ENCODE data around the gene WNT3A. TPM values are rescaled to one million over a fixed set of nuclear protein-coding genes. Genes with fewer than 3 reads are reported as not detected.

The WNT3A gene
- total RNA-seq, 4 donors from 2014 or later: 1.9 to 4.1 (median 3.5) TPM

- TF ChIP-seq CTCF (IDR thresholded peaks at IDR 0.05) (no peak), POLR2A (IDR thresholded peaks at IDR 0.05) (no peak)
Measured at GRCh38 chr1:228039986-228040385, 33.2 kb downstream of the WNT3A start.

GRCh38 chr1:228041316-228041715, 34.5 kb downstream of the WNT3A start:
- intact Hi-C loops (cut with DNase I; ENCODE audit: low total_unique reads): no loop called here
- TF ChIP-seq POLR2A (IDR thresholded peaks at IDR 0.05) (no peak), CTCF (IDR thresholded peaks at IDR 0.05) (no peak)
- WGBS, 2 donors: 87 to 89% methylated on average over 2 of the region's 2 CpGs
- no peak overlapping the region for H3K4me3 ChIP-seq (ENCODE audit: low read depth, poor library complexity, severe bottlenecking)
- no peak for DNase-seq (ENCODE audit: low spot score in 2 of 2)

More at GRCh38 chr1:228039986-228040385, 33.2 kb downstream of the WNT3A start:
- H3K4me3 ChIP-seq (ENCODE audit: low read depth, poor library complexity, severe bottlenecking): no peak overlapping the region
- intact Hi-C loops (cut with DNase I; ENCODE audit: low total_unique reads): no loop called here
- WGBS, 2 donors: 81 to 92% methylated on average over 2 to 3 of the region's 3 CpGs
- DNase-seq (ENCODE audit: low spot score in 2 of 2): no peak

- TF ChIP-seq CTCF (IDR thresholded peaks at IDR 0.05) (no peak), POLR2A (IDR thresholded peaks at IDR 0.05) (no peak)
- DNase-seq (ENCODE audit: low spot score in 2 of 2): no peak
- intact Hi-C loops (cut with DNase I; ENCODE audit: low total_unique reads): no loop called here
- no peak overlapping the region for H3K4me3 ChIP-seq (ENCODE audit: low read depth, poor library complexity, severe bottlenecking)
Measured at GRCh38 chr1:228042508-228042907, 35.7 kb downstream of the WNT3A start.

GRCh38 chr1:228043281-228043848, 36.6 kb downstream of the WNT3A start:
- intact Hi-C loops (cut with DNase I; ENCODE audit: low total_unique reads): no loop called here
- 54 to 64% methylated on average over 7 of the region's 7 CpGs for WGBS, 2 donors
- TF ChIP-seq POLR2A (IDR thresholded peaks at IDR 0.05) (no peak), CTCF (IDR thresholded peaks at IDR 0.05) (no peak)
- no peak for DNase-seq (ENCODE audit: low spot score in 2 of 2)
- H3K4me3 ChIP-seq (ENCODE audit: low read depth, poor library complexity, severe bottlenecking): no peak overlapping the region

- no peak overlapping the region for H3K4me3 ChIP-seq (ENCODE audit: low read depth, poor library complexity, severe bottlenecking)
- WGBS, 2 donors: 57 to 79% methylated on average over 2 to 3 of the region's 3 CpGs
- no peak for TF ChIP-seq CTCF (IDR thresholded peaks at IDR 0.05)
- TF ChIP-seq POLR2A (IDR thresholded peaks at IDR 0.05): no peak
- DNase-seq (ENCODE audit: low spot score in 2 of 2): peak in 1 of 2 donors; percentile 78
- intact Hi-C loops (cut with DNase I; ENCODE audit: low total_unique reads): no loop called here
Measured at GRCh38 chr1:228044961-228045360, 38.2 kb downstream of the WNT3A start.

GRCh38 chr1:228045405-228045804, 38.6 kb downstream of the WNT3A start:
- DNase-seq (ENCODE audit: low spot score in 2 of 2): no peak
- 74 to 80% methylated on average over 7 of the region's 7 CpGs for WGBS, 2 donors
- H3K4me3 ChIP-seq (ENCODE audit: low read depth, poor library complexity, severe bottlenecking): no peak overlapping the region
- TF ChIP-seq CTCF (IDR thresholded peaks at IDR 0.05) (no peak), POLR2A (IDR thresholded peaks at IDR 0.05) (no peak)
- intact Hi-C loops (cut with DNase I; ENCODE audit: low total_unique reads): no loop called here
